Kidney tubule cell (primary cell): ENCODE data around the gene ABLIM1.

Experiments used
- DNase-seq: peaks from one replicate; pipeline ENCODE4 v3.0.0-alpha.2; 2018; ENCODE audit warnings: low spot score

ABLIM1 gene

GRCh38 chr10:114489521-114490310, 168.4 kb downstream of the ABLIM1 start:
- peak; percentile 61 for DNase-seq

GRCh38 chr10:114487815-114488536, 170.1 kb downstream of the ABLIM1 start:
- DNase-seq = no peak

GRCh38 chr10:114486938-114487814, 170.9 kb downstream of the ABLIM1 start:
- DNase-seq = peak; percentile 62

- no peak for DNase-seq
Observed at GRCh38 chr10:114485696-114486400, 172.2 kb downstream of the ABLIM1 start.

- no peak for DNase-seq
Observed at GRCh38 chr10:114483575-114483974, 174.5 kb downstream of the ABLIM1 start.

- no peak for DNase-seq
Observed at GRCh38 chr10:114482480-114483304, 175.4 kb downstream of the ABLIM1 start.

GRCh38 chr10:114481055-114481454, 177.0 kb downstream of the ABLIM1 start:
- no peak for DNase-seq

GRCh38 chr10:114479836-114480235, 178.2 kb downstream of the ABLIM1 start:
- DNase-seq = no peak

- peak; percentile 18 for DNase-seq
Observed at GRCh38 chr10:114479307-114479706, 178.8 kb downstream of the ABLIM1 start.

- no peak for DNase-seq
Observed at GRCh38 chr10:114478281-114478680, 179.8 kb downstream of the ABLIM1 start.

- no peak for DNase-seq
Observed at GRCh38 chr10:114477285-114477684, 180.8 kb downstream of the ABLIM1 start.

- no peak for DNase-seq
Observed at GRCh38 chr10:114474989-114475388, 183.1 kb downstream of the ABLIM1 start.

GRCh38 chr10:114473776-114474175, 184.3 kb downstream of the ABLIM1 start:
- DNase-seq = no peak

GRCh38 chr10:114472877-114473253, 185.2 kb downstream of the ABLIM1 start:
- DNase-seq = no peak

GRCh38 chr10:114471906-114472876, 185.9 kb downstream of the ABLIM1 start:
- peak; percentile 50 for DNase-seq

- peak; percentile 78 for DNase-seq
Observed at GRCh38 chr10:114470956-114471905, 186.8 kb downstream of the ABLIM1 start.

GRCh38 chr10:114470361-114470760, 187.7 kb downstream of the ABLIM1 start:
- no peak for DNase-seq

- peak; percentile 66 for DNase-seq
Observed at GRCh38 chr10:114458955-114459354, 199.1 kb downstream of the ABLIM1 start.
